Measurements from ENCODE around the gene KLHL29.
"Not testable (repeated sequence)": the region's sequence is repeated elsewhere in the genome, so short reads cannot be mapped to it uniquely, and the experiment has no call there.

The KLHL29 gene

DNA sequence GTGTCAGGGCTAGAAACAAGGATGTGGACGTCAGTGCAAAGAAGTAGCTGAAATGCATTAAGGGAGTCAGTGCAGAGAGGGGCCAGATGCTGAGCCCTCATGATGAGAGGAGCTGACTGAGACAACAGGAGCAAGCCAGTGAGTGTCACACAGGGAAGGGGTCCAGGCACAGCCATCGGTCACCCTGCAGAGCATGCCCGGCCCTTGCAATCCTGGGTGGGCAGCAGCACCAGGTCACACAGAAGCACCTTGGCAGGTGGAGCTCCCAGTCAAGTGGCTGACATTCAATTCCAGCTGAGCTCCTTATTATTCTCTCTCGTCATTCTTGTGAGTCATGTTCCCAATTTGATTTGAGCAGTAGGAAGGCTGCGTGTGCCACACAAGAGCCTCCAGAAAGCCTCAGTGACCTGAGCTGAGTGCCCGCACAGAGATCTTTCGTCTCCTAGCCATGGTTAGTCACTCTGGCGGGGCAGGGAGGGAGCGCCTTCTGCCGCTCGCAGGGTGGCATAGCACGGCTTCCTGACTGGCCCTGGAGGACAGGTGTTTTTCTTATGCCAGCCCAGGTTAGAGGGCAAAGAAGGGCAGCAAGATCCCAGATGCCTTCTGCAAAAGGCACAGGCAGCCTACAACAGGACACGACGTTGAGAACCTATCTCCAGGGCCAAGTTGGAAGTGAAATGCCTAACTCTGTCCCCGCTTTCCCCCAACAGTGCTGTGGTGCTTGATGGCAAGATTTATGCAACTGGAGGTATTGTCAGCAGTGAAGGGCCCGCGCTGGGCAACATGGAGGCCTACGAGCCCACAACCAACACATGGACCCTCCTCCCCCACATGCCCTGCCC, 321.0 kb downstream of the KLHL29 start:
- DNase-seq, result no peak

DNA sequence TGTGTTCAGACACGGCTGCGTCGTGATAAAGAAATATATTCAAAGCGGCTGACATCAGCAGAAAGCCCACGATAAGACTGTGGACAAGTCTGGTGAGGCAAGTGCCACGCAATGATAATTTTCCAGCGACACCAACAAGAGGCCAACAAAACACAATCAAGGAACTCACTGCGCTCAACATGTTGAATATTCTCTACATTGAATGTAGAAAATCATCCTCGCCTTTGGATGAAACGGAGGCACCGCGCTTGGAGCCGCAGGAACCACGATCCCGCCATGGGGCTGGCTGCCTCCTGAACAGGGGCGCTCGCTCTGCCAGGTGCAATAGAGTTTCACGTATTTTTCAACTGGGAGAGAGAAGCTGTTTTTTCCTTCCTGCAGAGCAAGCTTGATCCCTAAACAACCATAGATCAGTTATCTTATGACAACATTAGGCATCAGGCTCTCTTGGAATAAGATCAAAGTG, 321.7 kb downstream of the KLHL29 start:
- no peak for DNase-seq

DNA sequence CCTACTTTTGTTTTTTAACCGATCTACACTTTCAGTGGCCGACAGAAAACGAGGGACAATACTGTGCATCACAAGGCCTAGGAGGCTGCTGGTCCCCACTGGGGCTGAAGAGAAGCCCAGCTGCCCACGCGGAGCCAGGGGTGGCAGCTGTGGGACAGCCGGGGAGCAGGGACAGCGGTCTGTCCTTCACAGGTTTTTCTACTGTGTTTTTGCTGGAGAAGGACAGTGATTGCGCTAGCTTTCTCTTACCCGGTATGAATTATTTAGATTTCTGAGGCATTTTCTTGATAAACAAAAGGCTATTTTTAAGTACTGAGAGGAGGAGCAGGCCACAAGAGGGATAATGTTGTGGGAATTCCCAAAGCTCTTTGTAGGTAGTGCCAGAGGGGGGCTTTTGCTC, 322.1 kb downstream of the KLHL29 start:
- DNase-seq, result no peak

DNA sequence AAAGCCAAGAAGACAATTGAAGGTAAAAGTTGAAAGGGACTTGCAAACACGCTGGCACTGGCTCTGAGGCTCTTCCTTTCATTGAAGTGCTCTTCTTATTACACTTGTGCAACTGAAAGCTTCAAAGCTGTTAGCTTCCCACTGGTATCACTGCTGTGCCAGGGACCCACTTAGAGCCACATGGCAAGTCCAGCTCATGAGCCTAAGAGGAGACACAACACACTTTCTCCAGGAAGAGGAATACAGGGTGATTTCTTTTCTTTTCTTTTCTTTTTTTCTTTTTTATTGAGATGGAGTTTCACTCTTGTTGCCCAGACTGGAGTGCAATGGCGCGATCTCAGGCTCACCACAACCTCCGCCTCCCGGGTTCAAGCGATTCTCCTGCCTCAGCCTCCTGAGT, 323.8 kb downstream of the KLHL29 start:
- DNase-seq, result no peak

DNA sequence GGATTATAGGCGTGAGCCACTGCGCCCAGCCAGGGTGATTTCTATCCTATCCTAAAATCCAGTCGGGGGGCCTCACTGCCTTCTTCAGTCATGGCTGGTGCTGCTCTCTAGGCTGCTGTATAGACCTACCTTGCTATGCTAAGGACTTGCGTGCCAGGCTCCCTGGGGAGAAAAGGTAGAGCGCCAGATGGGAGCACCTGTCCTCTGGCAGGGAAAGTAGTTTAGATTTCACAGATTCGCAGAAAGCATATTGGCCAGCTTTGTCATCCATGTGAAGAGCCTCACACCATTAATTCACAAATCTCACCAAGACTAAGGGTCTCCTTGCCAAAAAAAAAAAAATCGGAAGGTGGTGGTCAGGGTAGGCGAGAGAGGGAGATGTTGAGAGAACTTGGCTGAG, 324.3 kb downstream of the KLHL29 start:
- DNase-seq, result no peak

DNA sequence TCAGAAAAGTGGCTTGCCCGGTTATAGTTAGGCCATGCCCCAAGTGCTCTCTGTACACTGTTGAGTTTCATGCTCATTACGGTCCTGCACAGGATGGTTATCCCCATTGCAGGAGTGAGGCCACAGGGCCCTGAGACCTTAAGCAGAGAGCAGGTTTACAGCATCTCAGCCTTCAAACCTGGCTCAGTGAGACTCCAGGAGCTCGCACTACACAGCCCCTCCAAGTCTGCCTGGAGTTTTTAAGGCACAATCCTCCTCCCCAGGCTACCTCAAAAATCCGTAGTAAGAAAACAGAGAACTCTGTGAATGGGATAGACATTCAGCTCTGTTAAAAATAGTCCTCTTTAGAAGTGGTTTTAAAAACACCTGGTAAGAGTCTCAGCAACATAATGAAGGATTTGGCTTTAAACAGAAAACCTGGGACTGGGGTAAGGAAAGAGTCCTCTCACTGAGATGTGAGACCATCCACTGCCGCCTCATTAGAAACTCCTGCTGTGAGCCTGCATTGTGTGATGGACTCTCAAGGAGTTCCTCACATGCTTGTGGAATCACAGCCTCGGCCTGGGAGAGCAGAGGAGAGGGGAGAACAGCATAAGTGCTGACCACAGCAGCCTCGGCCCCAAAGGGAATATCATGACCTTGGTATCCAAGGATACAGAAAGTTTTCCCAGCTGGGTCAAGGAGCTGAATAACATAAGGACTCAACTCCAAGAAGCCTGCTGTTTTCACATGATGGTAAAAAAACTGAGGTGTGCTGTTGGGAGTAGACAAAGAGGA, 327.2 kb downstream of the KLHL29 start:
- no peak for DNase-seq

DNA sequence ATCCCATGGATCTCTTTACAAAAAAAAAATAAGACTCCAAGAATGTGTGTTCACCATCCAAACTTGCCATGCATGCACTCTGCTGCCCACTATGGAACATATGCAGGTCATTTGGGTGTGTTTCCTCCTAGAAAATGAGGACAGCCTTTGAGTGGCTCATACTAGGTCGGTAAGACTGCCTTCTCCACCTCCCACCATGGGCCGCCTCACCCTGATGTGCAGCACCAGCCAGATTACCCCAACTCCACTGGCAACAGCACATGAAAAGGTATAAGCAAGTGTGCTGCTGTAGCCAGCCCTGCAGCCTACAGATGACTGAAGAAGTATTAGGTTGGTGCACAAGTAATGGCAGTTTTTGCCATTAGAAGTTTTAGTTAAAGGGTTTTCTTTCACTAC, 327.8 kb downstream of the KLHL29 start:
- DNase-seq, result no peak

DNA sequence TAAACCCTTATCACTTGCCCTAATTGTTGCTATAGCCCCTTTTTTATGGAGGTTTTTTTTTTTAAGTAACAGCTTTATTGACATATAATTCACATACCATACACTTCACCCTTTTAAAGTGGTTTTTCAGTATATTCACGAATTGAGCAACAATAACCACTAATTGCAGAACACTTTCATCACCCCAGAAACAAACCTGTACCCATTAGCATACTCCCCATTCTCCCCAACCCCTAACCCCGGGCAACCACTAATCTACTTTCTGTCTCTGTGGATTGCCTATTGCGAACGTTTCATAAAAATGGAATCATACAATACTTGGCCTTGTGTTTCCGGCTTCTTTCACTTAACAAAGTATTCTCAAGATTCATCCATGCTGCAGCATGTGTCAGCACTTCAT, 328.4 kb downstream of the KLHL29 start:
- DNase-seq, result no peak

DNA sequence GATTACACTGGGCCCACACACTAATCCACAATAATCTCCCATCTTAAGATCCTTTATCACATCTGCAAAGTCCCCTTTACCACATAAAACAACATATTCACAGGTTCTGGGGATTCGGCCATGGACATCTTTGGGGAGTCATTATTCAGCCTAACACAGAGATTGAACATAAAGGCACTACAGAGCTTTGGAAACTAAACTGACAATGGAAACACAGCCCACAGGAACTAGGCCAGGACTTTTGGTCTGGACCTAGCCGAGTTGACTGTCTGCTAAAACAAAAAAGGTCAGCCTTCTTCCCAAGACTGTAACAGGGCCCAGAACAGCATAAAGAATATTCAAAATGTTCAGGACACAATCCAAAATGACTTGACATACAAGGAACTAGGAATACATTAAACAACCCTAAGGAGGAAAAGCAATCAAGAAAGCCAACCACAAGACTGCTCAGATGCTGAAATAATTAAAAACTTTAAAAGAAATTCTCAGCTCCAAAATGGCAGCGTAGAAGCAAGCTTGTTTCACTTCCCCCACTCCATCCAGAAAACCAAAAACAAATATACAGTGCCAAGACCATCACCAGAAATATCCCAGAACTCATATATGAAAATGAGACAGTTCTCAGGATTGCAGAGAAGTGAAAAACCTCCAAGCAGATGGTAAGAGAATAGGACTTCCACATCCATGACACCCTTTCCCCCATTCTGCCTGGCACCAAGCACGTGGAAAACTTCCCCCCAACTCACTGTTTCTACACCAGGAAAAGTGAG, 334.1 kb downstream of the KLHL29 start:
- no peak for DNase-seq

DNA sequence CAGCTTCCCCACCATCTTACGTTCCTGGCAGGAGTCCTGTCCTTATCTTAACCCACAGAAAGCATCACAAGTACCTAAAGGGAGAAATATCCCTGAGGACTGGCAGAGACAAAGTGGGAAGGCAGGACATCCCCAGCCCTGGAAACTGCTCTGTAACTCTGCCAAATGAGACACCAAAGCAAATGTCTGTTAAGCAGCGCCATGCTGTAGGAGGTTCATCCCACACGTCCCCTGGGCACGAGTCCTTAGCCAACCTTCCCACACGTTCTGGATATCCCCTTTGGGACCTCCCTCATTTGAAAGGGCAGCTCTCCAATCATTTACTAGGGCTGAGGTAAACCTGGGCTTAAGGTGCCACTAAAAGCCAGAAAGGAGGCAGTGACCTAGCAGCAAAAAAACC, 334.7 kb downstream of the KLHL29 start:
- no peak for DNase-seq

DNA sequence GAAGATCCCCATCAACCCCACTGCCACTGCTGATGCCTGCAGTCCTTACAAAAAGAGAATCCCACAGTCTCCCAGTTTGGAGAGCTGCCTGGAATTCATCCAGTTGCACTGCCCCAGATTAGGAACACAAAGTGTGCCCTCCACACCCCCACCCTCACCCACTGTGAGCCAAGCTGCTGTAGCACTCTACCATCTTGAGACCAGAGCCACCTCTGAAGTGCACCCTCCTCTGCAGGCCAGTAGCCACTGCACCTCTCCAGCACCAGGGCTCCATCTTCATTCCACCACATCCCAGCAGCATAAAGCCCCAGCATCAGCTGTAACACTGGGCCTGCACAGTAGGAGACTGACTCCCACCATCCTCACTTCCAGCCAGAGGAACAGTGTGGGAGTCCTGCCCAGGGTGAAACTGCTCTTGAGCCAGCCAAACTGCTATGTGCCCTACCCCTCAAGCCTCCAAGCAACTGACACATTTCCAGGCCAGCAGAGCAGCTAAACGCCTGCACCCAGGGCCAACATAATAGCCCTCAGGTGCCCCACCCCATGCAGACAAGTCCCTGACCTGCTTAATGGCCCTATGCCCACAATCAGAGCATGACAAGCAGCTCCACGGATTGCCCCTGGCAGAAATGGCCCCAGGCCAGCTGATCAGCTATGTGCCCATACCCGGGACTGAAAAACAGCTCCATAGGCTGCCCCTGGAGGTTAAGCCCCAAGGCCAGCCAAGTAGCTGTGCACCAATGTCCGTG, 335.9 kb downstream of the KLHL29 start:
- no peak for DNase-seq

DNA sequence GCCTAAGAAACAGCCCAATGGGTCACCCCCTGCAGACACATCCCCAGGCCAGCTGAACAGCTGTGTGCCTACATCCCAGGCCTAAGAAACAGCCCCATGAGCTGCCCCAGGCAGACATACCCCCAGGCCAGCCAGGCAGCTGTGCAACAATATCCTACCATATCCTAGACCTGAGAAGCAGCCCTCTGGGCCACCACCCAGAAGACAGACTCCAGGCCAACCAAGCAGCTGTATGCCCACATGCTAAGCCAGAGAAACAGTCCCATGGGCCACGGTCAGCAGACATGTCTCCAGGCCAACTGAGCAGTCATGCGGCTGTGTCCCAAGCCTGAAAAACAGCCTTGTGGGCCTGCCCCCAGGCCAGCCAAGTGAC, 336.5 kb downstream of the KLHL29 start:
- no peak for DNase-seq

DNA sequence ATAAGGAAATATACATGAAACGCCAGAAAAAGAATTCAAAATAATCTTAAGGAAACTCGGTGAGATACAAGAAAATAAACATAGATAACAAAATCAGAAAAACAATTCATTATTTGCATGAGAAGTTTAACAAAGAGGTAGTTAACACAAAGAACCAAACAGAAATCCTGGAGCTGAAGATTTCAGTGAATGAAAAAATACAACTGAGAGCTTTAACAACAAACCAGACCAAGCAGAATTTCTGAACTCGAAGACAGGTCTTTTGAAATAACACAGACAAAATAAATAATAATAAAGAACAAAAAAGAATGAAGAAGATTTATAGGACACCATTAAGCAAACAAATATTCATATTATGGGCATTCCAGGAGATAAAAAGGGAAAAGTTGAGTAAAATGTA, 337.3 kb downstream of the KLHL29 start:
- DNase-seq, result no peak

DNA sequence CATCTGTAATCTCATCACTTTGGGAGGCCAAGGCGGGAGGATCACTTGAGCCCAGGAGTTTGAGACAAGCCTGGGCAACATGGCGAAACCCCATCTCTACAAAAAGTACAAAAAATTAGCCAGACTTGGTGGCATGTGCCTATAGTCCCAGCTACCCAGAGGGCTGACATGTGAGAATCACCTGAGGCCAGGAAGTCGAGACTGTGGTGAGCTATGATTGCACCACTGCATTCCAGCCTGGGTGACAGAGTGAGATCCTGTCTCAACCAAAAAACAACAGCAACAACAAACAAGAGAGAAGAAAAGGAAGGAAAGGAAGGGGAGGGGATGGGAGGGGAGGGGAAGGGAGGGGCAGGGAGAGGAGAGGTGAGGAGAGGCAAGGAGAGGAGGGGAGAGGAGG, 338.1 kb downstream of the KLHL29 start:
- DNase-seq, result not testable (repeated sequence)

DNA sequence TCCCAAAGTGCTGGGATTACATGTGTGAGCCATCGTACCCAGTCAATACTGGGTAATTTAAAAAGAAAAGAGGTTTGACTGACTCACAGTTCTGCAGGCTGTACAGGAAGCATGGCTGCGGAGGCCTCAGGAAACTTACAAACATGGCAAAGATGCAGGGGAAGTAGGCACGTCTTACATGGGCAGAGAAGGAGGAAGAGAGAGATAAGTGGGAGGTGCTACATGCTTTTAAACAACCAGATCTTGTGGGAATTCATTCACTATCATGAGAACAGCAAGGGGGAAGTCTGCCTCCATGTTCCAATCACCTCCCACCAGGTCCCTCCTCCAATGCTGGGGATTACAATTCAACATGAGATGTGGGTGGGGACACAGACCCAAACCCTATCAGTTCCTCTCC, 349.4 kb downstream of the KLHL29 start:
- DNase-seq, result no peak

DNA sequence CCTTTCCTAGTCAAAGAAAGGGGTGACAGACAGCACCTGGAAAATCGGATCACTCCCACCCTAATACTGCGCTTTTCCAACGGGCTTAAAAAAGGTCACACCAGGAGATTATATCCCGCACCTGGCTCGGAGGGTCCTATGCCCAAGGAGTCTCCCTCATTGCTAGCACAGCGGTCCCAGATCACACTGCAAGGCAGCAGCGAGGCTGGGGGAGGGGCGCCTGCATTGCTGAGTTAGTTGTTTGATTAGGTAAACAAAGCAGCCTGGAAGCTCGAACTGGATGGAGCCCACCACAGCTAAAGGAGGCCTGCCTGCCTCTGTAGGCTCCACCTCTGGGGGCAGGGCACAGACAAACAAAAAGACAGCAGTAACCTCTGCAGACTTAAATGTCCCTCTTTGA, 351.8 kb downstream of the KLHL29 start:
- not testable (repeated sequence) for DNase-seq

DNA sequence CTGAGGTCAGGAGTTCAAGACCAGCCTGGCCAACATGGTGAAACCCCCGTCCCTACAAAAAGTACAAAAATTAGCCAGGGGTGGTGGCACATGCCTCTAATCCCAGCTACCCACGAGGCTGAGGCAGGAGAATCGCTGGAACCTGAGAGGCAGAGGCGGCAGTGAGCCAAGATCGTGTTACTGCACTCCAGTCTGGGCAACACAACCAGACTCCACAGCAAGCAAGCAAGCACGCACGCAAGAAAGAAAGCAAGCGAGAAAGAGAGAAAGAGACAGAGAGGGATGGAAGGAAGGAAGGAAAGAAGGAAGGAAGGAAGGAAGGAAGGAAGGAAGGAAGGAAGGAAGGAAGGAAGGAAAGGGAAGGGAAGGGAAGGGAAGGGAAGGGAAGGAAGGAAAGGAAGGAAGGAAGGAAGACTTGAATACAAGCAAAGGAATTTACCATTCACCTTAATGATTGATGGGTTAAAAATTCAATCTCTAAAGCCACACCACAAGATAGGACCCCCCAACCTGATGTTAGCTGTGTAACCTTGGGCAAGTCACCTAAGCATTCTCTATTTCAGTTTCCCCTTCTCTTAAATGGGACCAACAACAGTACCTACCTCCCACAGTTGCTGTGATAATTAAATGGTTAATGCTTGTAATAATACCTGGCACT, 360.2 kb downstream of the KLHL29 start:
- no peak for DNase-seq

DNA sequence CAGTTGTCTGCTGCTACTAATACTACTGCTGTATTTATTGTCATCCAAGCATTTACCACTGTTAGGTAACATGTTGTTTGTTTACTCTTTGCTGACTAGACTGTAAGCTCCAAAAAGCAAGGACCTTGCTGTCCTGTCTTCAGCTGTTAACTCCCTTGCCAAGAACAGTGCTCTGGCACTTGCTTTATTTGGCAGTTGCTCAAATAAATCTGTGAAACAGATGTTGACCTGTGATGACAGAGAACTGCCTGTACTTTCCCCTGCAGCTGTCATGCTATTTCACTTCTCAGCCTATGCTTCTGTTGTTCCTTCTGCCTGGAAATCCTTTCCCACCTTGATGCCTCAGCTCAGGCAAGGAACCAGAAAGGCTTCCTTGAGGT, 360.7 kb downstream of the KLHL29 start:
- no peak for DNase-seq

DNA sequence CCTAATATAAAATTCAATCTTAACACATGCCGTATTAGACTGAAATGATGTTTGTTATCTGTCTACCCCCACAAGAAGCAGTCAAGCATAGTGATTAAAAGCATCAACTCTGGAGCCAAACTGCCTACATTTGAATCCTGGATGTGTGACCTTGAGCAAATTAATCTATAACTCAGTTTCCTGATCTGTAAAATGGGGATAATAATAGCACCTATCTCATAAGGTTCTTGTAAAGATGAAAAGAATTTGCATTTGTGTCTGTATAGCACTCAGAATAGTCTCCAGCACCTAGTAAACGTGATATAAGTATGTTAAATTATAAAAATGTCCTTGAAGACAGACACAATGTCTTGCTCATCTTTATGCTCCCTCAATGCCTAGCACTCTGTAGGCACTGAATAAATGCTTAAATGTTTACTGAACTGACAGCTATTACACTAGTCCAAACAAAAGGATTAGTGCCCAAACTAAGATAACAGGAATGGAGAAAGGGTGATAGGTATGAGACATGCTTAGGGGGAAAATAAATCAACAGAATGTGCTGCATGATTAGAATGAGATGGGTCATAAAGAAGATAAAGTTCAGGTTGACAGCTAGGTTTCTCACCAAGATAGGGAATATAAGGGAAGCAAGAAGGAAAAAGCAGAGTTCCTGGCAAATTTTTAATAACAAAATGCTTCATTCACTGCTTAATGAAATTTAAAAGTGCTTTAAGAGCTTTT, 361.3 kb downstream of the KLHL29 start:
- no peak for DNase-seq

DNA sequence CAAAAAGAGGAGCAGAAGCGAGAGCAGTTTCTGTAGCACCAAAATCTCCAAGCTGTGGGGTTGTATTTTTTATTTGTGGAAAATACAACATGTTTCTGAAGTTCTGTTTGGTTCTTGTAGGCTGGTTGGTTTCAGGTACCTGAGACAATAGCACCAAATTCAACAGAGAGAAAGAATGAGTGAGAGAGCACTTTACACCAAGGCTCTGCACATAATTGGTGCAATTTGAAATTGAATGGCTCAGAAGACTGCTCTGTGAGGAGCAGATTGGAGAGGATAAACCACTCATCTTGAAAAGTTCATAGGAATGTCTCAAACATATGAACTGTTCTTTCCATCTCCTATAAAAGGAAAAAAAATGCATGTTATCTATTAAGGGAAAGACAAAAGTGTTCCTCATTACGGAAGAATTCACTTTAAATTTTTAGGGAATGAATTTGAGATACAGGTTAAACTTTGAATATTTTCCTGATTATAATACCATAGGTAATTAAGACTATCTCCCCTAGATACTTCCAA, 366.8 kb downstream of the KLHL29 start:
- no peak for DNase-seq

DNA sequence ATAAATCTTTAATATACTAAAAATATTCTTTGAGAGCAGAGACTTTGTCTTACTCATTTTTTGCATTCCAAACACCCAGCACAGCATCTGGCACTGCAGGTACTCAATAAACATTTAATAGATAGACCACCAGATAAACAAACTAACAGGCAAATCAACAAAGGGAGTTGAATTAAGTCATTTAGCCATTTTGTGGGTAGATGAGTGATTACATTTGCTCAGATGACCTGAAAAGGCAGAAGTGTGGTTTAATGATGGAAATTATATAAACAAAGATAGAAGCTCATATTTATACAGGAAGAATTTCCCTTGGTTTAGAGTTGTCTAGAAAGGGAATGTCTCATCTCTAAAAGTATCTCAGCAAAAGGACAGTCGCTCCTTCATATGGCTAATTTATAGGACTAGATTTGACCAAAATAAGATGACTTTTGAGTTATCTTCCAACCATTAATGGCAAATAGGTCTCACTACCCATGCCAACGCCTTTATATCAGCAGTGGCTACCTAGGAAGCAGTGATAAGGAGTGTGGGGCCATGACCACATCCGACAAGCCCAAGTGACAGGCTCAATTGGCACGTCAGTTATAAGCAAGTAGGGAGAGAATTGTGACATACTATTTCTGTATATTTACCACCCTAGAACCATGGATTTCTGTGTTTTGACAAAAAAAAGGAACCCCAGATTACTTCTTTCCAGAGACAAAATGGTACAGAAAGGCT, 368.5 kb downstream of the KLHL29 start:
- DNase-seq, result no peak
